ENCODE data around the gene AGRN.

Gene AGRN

DNA sequence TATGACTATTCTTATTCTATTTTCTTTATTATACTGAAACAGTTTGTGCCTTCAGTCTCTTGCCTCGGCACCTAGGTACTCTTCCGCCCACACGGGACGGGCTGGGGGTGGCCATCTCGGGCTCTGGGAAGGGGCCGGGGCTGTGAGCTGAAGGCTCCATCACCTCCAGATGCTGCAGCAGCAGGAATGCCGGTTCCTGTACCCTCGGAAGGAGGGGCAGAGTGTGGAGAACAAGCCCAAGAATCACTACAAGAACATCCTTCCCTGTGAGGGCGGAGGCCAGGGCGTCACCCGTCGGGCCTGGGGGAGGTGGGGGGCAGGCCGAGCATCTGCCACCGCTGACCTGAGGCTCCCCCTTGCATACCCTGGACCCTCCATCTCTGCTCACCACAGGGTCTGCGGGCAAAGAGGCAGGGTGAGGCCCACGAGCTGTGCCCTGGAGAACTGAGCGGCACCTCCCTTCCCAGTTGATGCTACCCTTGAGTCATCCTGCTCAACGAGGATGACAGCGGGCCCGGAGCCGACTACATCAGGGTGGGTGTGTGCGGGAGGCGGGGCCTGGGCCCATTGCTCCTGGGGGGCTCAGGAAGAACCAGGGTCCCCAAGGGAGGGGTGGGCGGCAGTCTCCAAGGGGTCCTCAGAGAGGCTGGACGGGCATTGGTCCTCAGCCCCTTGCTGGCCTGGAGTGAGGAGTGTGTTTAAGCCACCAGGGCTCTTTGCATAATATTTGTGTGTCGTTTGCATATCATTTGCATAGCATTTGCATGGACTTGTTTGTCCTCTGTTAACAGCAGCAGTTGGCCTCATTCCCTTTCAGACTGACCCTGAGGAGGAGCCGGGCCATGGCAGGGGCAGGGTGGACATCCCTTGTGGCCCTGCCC is 46.7 kb downstream of the AGRN start:
- no peak for TF ChIP-seq ARNTL (CRISPR knock-in tag; IDR thresholded peaks at IDR 0.05; ENCODE audit: borderline replicate concordance, low read depth)
- TF ChIP-seq OSR1 (CRISPR knock-in tag; IDR thresholded peaks at IDR 0.05): no peak
- TF ChIP-seq ZNF8 (CRISPR knock-in tag; IDR thresholded peaks at IDR 0.05): no peak
- no peak for TF ChIP-seq ZNF565 (CRISPR knock-in tag; conservative IDR thresholded peaks at IDR 0.05; ENCODE audit: low read depth)
- TF ChIP-seq TCF4 (CRISPR knock-in tag; IDR thresholded peaks at IDR 0.05; ENCODE audit: borderline replicate concordance): no peak
- no peak for TF ChIP-seq ESRRG (CRISPR knock-in tag; IDR thresholded peaks at IDR 0.05)
- TF ChIP-seq SNAI2 (CRISPR knock-in tag; IDR thresholded peaks at IDR 0.05): no peak
- TF ChIP-seq CSRNP3 (CRISPR knock-in tag; IDR thresholded peaks at IDR 0.05): no peak
- TF ChIP-seq ZNF70 (CRISPR knock-in tag; IDR thresholded peaks at IDR 0.05): no peak
- TF ChIP-seq PATZ1 (CRISPR knock-in tag; IDR thresholded peaks at IDR 0.05; ENCODE audit: borderline replicate concordance): no peak
- no peak for TF ChIP-seq GLIS3 (CRISPR knock-in tag; IDR thresholded peaks at IDR 0.05)
- ATAC-seq: no peak

DNA sequence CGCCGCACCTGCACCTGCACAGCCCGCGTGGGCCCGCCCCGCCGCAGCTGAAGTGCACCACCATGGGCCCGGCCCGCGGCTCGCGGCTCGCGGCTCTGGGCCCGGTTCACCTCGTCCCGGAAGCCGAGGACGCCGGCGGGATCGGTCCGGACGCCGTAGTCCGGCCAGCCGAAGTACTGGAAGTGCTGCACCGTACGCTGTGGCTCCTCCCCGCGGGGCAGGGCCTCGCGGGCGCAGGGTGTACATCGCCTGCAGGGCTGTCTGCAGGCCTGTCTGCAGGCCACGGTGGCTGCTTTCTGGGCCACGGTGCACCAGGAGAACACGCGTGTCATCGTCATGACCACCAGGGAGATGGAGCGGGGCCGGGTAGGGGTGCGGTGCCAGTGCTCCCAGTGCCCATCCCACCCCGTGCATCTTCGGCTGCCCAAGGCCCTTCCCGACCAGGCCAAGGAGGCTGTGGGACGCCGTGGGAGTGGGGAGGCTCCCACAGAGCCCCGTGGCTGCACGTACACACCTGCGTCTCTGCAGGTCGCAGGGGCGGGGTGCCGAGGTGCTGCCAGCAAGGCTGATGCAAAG is 47.5 kb downstream of the AGRN start:
- no peak for ATAC-seq
- TF ChIP-seq OSR1 (CRISPR knock-in tag; IDR thresholded peaks at IDR 0.05) (no peak), PATZ1 (CRISPR knock-in tag; IDR thresholded peaks at IDR 0.05; ENCODE audit: borderline replicate concordance) (no peak), TOX (CRISPR knock-in tag; IDR thresholded peaks at IDR 0.05; ENCODE audit: borderline replicate concordance) (no peak), ZNF8 (CRISPR knock-in tag; IDR thresholded peaks at IDR 0.05) (no peak), CSRNP3 (CRISPR knock-in tag; IDR thresholded peaks at IDR 0.05) (no peak), ISL1 (CRISPR knock-in tag; IDR thresholded peaks at IDR 0.05) (no peak), ZC3H10 (CRISPR knock-in tag; IDR thresholded peaks at IDR 0.05) (no peak), POU6F1 (CRISPR knock-in tag; IDR thresholded peaks at IDR 0.05; ENCODE audit: borderline replicate concordance, low read depth) (no peak), ARNTL (CRISPR knock-in tag; IDR thresholded peaks at IDR 0.05; ENCODE audit: borderline replicate concordance, low read depth) (no peak), ZFP3 (CRISPR knock-in tag; IDR thresholded peaks at IDR 0.05) (no peak), ZNF70 (CRISPR knock-in tag; IDR thresholded peaks at IDR 0.05) (no peak), ZFP30 (CRISPR knock-in tag; IDR thresholded peaks at IDR 0.05) (no peak), GLIS3 (CRISPR knock-in tag; IDR thresholded peaks at IDR 0.05) (no peak)
- TF ChIP-seq, protein P1, sequence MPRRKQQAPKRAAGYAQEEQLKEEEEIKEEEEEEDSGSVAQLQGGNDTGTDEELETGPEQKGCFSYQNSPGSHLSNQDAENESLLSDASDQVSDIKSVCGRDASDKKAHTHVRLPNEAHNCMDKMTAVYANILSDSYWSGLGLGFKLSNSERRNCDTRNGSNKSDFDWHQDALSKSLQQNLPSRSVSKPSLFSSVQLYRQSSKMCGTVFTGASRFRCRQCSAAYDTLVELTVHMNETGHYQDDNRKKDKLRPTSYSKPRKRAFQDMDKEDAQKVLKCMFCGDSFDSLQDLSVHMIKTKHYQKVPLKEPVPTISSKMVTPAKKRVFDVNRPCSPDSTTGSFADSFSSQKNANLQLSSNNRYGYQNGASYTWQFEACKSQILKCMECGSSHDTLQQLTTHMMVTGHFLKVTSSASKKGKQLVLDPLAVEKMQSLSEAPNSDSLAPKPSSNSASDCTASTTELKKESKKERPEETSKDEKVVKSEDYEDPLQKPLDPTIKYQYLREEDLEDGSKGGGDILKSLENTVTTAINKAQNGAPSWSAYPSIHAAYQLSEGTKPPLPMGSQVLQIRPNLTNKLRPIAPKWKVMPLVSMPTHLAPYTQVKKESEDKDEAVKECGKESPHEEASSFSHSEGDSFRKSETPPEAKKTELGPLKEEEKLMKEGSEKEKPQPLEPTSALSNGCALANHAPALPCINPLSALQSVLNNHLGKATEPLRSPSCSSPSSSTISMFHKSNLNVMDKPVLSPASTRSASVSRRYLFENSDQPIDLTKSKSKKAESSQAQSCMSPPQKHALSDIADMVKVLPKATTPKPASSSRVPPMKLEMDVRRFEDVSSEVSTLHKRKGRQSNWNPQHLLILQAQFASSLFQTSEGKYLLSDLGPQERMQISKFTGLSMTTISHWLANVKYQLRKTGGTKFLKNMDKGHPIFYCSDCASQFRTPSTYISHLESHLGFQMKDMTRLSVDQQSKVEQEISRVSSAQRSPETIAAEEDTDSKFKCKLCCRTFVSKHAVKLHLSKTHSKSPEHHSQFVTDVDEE (CRISPR knock-in tag; IDR thresholded peaks at IDR 0.05): no peak

All from SK-N-SH treated with all-trans-retinoic acid at 6 μM for 48 hours (cell line).